Erythroblast (primary cell): ENCODE data around the gene MMP12.

ENCODE experiments used
- GATA1 ChIP-seq: IDR thresholded peaks from 2 replicates; pipeline ENCODE4 v1.6.1; 2011; ENCODE audit warnings: low read depth, mild to moderate bottlenecking, control low read depth, low read length, moderate library complexity
- POLR2A ChIP-seq: IDR thresholded peaks from 2 replicates; pipeline ENCODE4 v1.6.1; 2011; ENCODE audit warnings: mild to moderate bottlenecking, low read length

DNA sequence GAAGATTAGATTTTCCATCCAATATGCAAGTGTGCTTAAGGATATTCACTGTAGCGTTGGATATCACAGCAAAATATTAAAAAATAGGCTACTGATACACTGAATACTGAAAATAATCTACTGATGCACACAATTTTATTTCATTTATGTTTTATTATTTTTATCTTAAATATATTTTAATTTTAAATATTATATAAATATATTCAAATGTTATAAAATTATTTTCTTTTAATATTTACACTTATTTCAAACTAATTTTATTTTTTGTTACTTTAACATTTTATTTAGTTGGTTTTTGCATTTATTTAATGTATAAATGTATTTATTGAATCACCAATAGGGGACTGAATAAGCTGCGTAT, 43.7 kb downstream of the MMP12 start:
- TF ChIP-seq POLR2A (no peak), GATA1 (no peak)
